K562 (cell line): ENCODE data around the gene DOP1A. TPM values are rescaled to one million over a fixed set of nuclear protein-coding genes. Genes with fewer than 3 reads are reported as not detected.

Experiments used
- ATAC-seq: fragments of 200-7000 bp; cut with Tn5 transposase; 3 replicates; pipeline ENCODE4 v1.9.1; 2020; ENCODE audit warnings: moderate library complexity
- BruUV-seq: library from RNA; stranded (reverse); fragments of 400-500 nt; replicated peaks from 2 replicates; lab custom pipeline; 2021; lab: Mats Ljungman, UMichigan
- CTCF ChIA-PET: fragments of 300-600 bp; formaldehyde crosslinking; extraction: SDS; loops from one replicate; lab custom pipeline; 2021; ENCODE audit warnings: low intra/inter-chr PET ratio; lab: Yijun Ruan, JAX
- POLR2A ChIA-PET: fragments of 300-600, 350-650 bp; sonication (Branson Sonifier 250); formaldehyde crosslinking; extraction: SDS; loops from one replicate; lab custom pipeline; 2021; ENCODE audit warnings: antibody characterized with exemption, inconsistent platforms; lab: Yijun Ruan, JAX
- DNase-seq, 4 experiments: peaks; one replicate each; pipeline versions ENCODE4 v3.0.0 to v3.0.0-alpha.2; 2011 to 2018; ENCODE audit warnings: low spot score in 3 of 4, mixed read lengths in 3 of 4; ENCODE audit errors: extremely low read depth in 1 of 4
- FAIRE-seq: peaks from 2 replicates; lab custom pipeline; 2011; peaks lifted over from hg19 to GRCh38; lab: Jason Lieb, UNC
- H2AFZ ChIP-seq: 2 replicates; pipeline ENCODE4 v1.6.0; 2011; ENCODE audit warnings: low read depth, low read length, control low read depth, inconsistent platforms
- H3K27ac ChIP-seq: fragments of 200-600 bp; 3 replicates; pipeline ENCODE4 v1.8.0; 2011; ENCODE audit warnings: low read depth, mild to moderate bottlenecking, control low read depth, inconsistent platforms, low read length, moderate library complexity, mixed read lengths; ENCODE audit errors: extremely low read depth
- H3K27me3 ChIP-seq, 2 experiments: fragments of 300-600 bp in 1 of 2; 2 replicates in 1 of 2; 3 replicates in 1 of 2; pipeline versions ENCODE4 v1.6.0 to v1.8.0; 2011; ENCODE audit warnings: inconsistent platforms in 2 of 2, low read length in 2 of 2, mild to moderate bottlenecking in 1 of 2, mixed read lengths in 1 of 2, moderate library complexity in 1 of 2; ENCODE audit not compliant: control insufficient read depth in 2 of 2, insufficient read depth in 2 of 2
- H3K36me3 ChIP-seq: fragments of 300-600 bp; 3 replicates; pipeline ENCODE4 v1.8.0; 2011; ENCODE audit warnings: mild to moderate bottlenecking, low read length, inconsistent platforms; ENCODE audit not compliant: control insufficient read depth, insufficient read depth
- H3K4me1 ChIP-seq, 2 experiments: fragments of 200-600 bp in 1 of 2; replicated peaks in 1 of 2; 2 replicates in 1 of 2; 3 replicates in 1 of 2; pipeline versions ENCODE4 v1.5.1 to v1.8.0; 2011; ENCODE audit warnings: inconsistent platforms in 2 of 2, low read length in 2 of 2, mild to moderate bottlenecking in 1 of 2, mixed read lengths in 1 of 2, moderate library complexity in 1 of 2; ENCODE audit not compliant: control insufficient read depth in 2 of 2, insufficient read depth in 2 of 2
- H3K4me2 ChIP-seq: 2 replicates; pipeline ENCODE4 v1.6.1; 2011; ENCODE audit warnings: low read length, control low read depth, inconsistent platforms, mixed read lengths; ENCODE audit not compliant: insufficient read depth
- H3K4me3 ChIP-seq: fragments of 200-600 bp; sonication (generic), shearing (Covaris generic); 2 replicates; pipeline ENCODE4 v1.5.1; 2016; ENCODE audit warnings: control low read depth, inconsistent platforms
- H3K79me2 ChIP-seq: fragments of 200-600 bp; 3 replicates; pipeline ENCODE4 v1.8.0; 2011; ENCODE audit warnings: low read length, inconsistent platforms; ENCODE audit not compliant: control insufficient read depth, insufficient read depth
- H3K9ac ChIP-seq, 2 experiments: 2 replicates each; pipeline versions ENCODE4 v1.6.0 to v1.6.1; 2011; ENCODE audit warnings: low read depth in 2 of 2, low read length in 2 of 2, control low read depth in 1 of 2, inconsistent platforms in 1 of 2, mild to moderate bottlenecking in 1 of 2, mixed read lengths in 1 of 2; ENCODE audit not compliant: insufficient read depth in 1 of 2
- H3K9me1 ChIP-seq: one replicate; pipeline ENCODE4 v1.6.0; 2011; ENCODE audit warnings: inconsistent platforms, mild to moderate bottlenecking, low read length, moderate library complexity; ENCODE audit not compliant: control insufficient read depth, insufficient read depth
- H3K9me3 ChIP-seq: replicated peaks from 2 replicates; pipeline ENCODE4 v1.5.1; 2011; ENCODE audit warnings: low read depth, low read length, inconsistent platforms; ENCODE audit not compliant: control insufficient read depth, insufficient read depth
- H4K20me1 ChIP-seq: replicated peaks from 2 replicates; pipeline ENCODE4 v1.6.1; 2011; ENCODE audit warnings: low read length, inconsistent platforms, mixed read lengths; ENCODE audit not compliant: control insufficient read depth, insufficient read depth
- CBX3 ChIP-seq, 2 experiments: IDR thresholded peaks; 1 replicate in 1 of 2; 2 replicates in 1 of 2; pipeline ENCODE4 v1.6.1; 2012; ENCODE audit warnings: inconsistent platforms in 2 of 2, low read length in 2 of 2, borderline replicate concordance in 1 of 2, control low read depth in 1 of 2
- CREB3 ChIP-seq: fragments of 450-650 bp; conservative IDR thresholded peaks from 2 replicates; pipeline ENCODE4 v1.6.1; 2016; ENCODE audit warnings: missing genetic modification characterization, low read depth, mild to moderate bottlenecking, missing compliant biosample characterization, moderate library complexity
- EHMT2 ChIP-seq: fragments of 450-650 bp; IDR thresholded peaks from 2 replicates; pipeline ENCODE4 v1.6.1; 2018; ENCODE audit warnings: antibody characterized with exemption
- EP400 ChIP-seq: fragments of 450-650 bp; IDR thresholded peaks from 2 replicates; pipeline ENCODE4 v1.6.1; 2017; ENCODE audit warnings: antibody characterized with exemption, mild to moderate bottlenecking, moderate library complexity
- FOS ChIP-seq: IDR thresholded peaks from 3 replicates; pipeline ENCODE4 v1.6.1; 2011; ENCODE audit not compliant: insufficient read length; ENCODE audit errors: extremely low read depth
- FOSL1 ChIP-seq: fragments of 200-800 bp; sonication (Bioruptor generic); conservative IDR thresholded peaks from 2 replicates; pipeline ENCODE4 v1.6.1; 2016; ENCODE audit warnings: missing genetic modification characterization, missing compliant biosample characterization
- FOXK1 ChIP-seq: sonication (generic); formaldehyde crosslinking; IDR thresholded peaks from 2 replicates; pipeline ENCODE4 v1.8.0; 2022; ENCODE audit warnings: missing genetic modification reagents, mild to moderate bottlenecking, borderline replicate concordance
- ILK ChIP-seq: fragments of 450-650 bp; IDR thresholded peaks from 2 replicates; pipeline ENCODE4 v1.6.1; 2016; ENCODE audit warnings: missing genetic modification characterization, low read depth, mild to moderate bottlenecking, missing compliant biosample characterization, moderate library complexity, borderline replicate concordance
- NCOA1 ChIP-seq: fragments of 450-650 bp; IDR thresholded peaks from 2 replicates; pipeline ENCODE4 v1.6.1; 2016; ENCODE audit warnings: low read depth
- NFIX ChIP-seq: fragments of 250-450 bp; sonication (Bioruptor Pico); IDR thresholded peaks from 2 replicates; pipeline ENCODE4 v1.4.0; 2020; ENCODE audit warnings: low read depth, mild to moderate bottlenecking, moderate library complexity
- NR2C1 ChIP-seq, 2 experiments: fragments of 450-650 bp; IDR thresholded peaks; 2 replicates each; pipeline ENCODE4 v1.6.1; 2017; ENCODE audit warnings: mild to moderate bottlenecking in 2 of 2, antibody characterized with exemption in 1 of 2, inconsistent platforms in 1 of 2, missing compliant biosample characterization in 1 of 2, missing genetic modification characterization in 1 of 2
- RFX5 ChIP-seq: IDR thresholded peaks from 2 replicates; pipeline ENCODE4 v1.6.1; 2011; ENCODE audit warnings: low read depth, mild to moderate bottlenecking, improper control_type of control experiment, low read length
- SMAD2 ChIP-seq: fragments of 150-350 bp; IDR thresholded peaks from 2 replicates; pipeline ENCODE4 v1.6.1; 2014; ENCODE audit warnings: low read depth, mild to moderate bottlenecking, low read length
- SRF ChIP-seq, 2 experiments: fragments of 250-450, 450-650 bp in 1 of 2; sonication (Bioruptor Pico) in 1 of 2; sonication (generic) in 1 of 2; formaldehyde crosslinking; IDR thresholded peaks; 2 replicates each; pipeline versions ENCODE4 v1.5.0 to v1.5.1; 2020 to 2022; ENCODE audit warnings: mild to moderate bottlenecking in 1 of 2, missing genetic modification reagents in 1 of 2
- STAT5B ChIP-seq: fragments of 250-450 bp; sonication (Bioruptor Pico); IDR thresholded peaks from 2 replicates; pipeline ENCODE4 v1.8.0; 2021; ENCODE audit warnings: mild to moderate bottlenecking, inconsistent platforms
- TEAD4 ChIP-seq, 2 experiments: sonication (generic) in 1 of 2; formaldehyde crosslinking in 1 of 2; IDR thresholded peaks; 2 replicates each; pipeline versions ENCODE4 v1.6.1 to v1.8.0; 2012 to 2022; ENCODE audit warnings: borderline replicate concordance in 1 of 2, inconsistent platforms in 1 of 2, low read length in 1 of 2, mild to moderate bottlenecking in 1 of 2, missing genetic modification reagents in 1 of 2
- THRA ChIP-seq: fragments of 450-650 bp; IDR thresholded peaks from 2 replicates; pipeline ENCODE4 v1.6.1; 2017; ENCODE audit warnings: mild to moderate bottlenecking, moderate library complexity
- XRCC3 ChIP-seq: fragments of 450-650 bp; IDR thresholded peaks from 2 replicates; pipeline ENCODE4 v1.6.1; 2017; ENCODE audit warnings: mild to moderate bottlenecking, moderate library complexity
- WGBS: fragments of 100-300 bp; shearing (Covaris generic); methylation state at CpG from one replicate; pipeline ENCODE4 v1.1.6; 2016; ENCODE audit warnings: low coverage, mixed read lengths; ENCODE audit not compliant: insufficient coverage; ENCODE audit errors: missing lambda C conversion rate; 5-methylcytosine and 5-hydroxymethylcytosine counted together
- in situ Hi-C: fragments of 300-500 bp; cut with MboI; formaldehyde crosslinking; loops from 4 replicates; pipeline ENCODE4 v1.15.0; 2018; ENCODE audit warnings: inconsistent platforms, mixed read lengths
- intact Hi-C: fragments of 100-400 bp; cut with micrococcal nuclease; formaldehyde crosslinking; loops from 2 replicates; pipeline ENCODE4 v1.14.2; 2022
- polyA plus RNA-seq, 8 experiments: library from polyadenylated mRNA; depleted of rRNA in 4 of 8; stranded (reverse) in 5 of 8; unstranded in 3 of 8; fragments of >200 nt; fragmentation: Nextera tagmentation in 2 of 8; fragmentation: Illumina TruSeq in 1 of 8; extraction: Ambion mirVana in 2 of 8; extraction: Trizol in 1 of 8; gene quantifications; 2 replicates each; pipeline versions ENCODE4 v1.2.1 to v1.2.3, GENCODE V29; 2011 to 2014; ENCODE audit warnings: inconsistent platforms in 1 of 8, missing spikeins in 1 of 8
- total RNA-seq, 7 experiments: library from RNA; depleted of rRNA in 6 of 7; stranded (reverse); fragments of >200 nt in 6 of 7; fragmentation: Illumina TruSeq in 2 of 7; extraction: Trizol in 2 of 7; gene quantifications; 2 replicates each; pipeline versions ENCODE4 v1.2.1 to v1.2.3, GENCODE V29; 2011 to 2021; ENCODE audit warnings: low replicate concordance in 1 of 7
- TF ChIP-seq, protein P1 (sequence below): sonication (generic); formaldehyde crosslinking; IDR thresholded peaks from 2 replicates; pipeline ENCODE4 v1.8.0; 2023; ENCODE audit warnings: mild to moderate bottlenecking, missing genetic modification reagents

The DOP1A gene
- total and polyA plus RNA-seq, 9 of the 15 experiments (the other 6 are each of a cell fraction or from before 2014, with no cell fraction given) = 0.75 to 10.5 (median 4.4) TPM

GRCh38 chr6:83190626-83191025 is 123.2 kb downstream of the DOP1A start:
- Histone ChIP-seq H2AFZ (no peak overlapping the region), H3K9me3 (no peaks in the 10 kb centered on the region), H4K20me1 (0 out of 2 replicates have a peak, but pooled peaks cover 3% of the 10 kb centered on the region), H3K27me3 (no peaks in the 10 kb centered on the region), H3K36me3 (peaks cover 51% of the 10 kb centered on the region), H3K4me1 (peaks cover 6 to 14% of the 10 kb centered on the region in 2 experiments; a peak in 4 of 5 replicates), H3K79me2 (peaks cover 42% of the 10 kb centered on the region), H3K4me2 (no peak overlapping the region), H3K27ac (no peak overlapping the region), H3K4me3 (no peak overlapping the region), H3K9me1 (no peaks in the 10 kb centered on the region), H3K9ac (no peak overlapping the region)
- no peak for FAIRE-seq
- DNase-seq = no peak
- in situ Hi-C loops (loop anchor here (25.0 kb wide), 1 partner anchor 953 kb away; the partner anchor contains the start of gene IBTK), intact Hi-C loops (no loop called here)
- POLR2A ChIA-PET = interaction anchor here (0.8 to 1.7 kb wide), 3 partner anchors 9 to 40 kb away, joined by 3 to 5 read pairs (median 5); no protein-coding TSS in a partner anchor
- WGBS = 92% methylated on average over 6 of the region's 6 CpGs
- CTCF ChIA-PET = no interaction called here
- ATAC-seq = no peak
- BruUV-seq = no TSS peak
- TF ChIP-seq, protein P1, sequence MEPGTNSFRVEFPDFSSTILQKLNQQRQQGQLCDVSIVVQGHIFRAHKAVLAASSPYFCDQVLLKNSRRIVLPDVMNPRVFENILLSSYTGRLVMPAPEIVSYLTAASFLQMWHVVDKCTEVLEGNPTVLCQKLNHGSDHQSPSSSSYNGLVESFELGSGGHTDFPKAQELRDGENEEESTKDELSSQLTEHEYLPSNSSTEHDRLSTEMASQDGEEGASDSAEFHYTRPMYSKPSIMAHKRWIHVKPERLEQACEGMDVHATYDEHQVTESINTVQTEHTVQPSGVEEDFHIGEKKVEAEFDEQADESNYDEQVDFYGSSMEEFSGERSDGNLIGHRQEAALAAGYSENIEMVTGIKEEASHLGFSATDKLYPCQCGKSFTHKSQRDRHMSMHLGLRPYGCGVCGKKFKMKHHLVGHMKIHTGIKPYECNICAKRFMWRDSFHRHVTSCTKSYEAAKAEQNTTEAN (CRISPR knock-in tag) = no peak
- TF ChIP-seq CBX3 (IDR thresholded peaks at IDR 0.05; ENCODE audit: borderline replicate concordance in 1 of 2, low read length in 2 of 2) (no peak), TEAD4 (IDR thresholded peaks at IDR 0.05; ENCODE audit: low read length) (no peak), TEAD4 (CRISPR knock-in tag; IDR thresholded peaks at IDR 0.05; ENCODE audit: borderline replicate concordance) (no peak), XRCC3 (no peak), SRF (CRISPR knock-in tag; IDR thresholded peaks at IDR 0.05) (no peak), CREB3 (tag) (no peak), FOSL1 (tag) (no peak), THRA (no peak), NCOA1 (no peak), EHMT2 (no peak), STAT5B (CRISPR knock-in tag) (no peak), ILK (no peak), FOS (no peak), EP400 (no peak), NFIX (CRISPR knock-in tag) (no peak), SMAD2 (no peak), NR2C1 (IDR thresholded peaks at IDR 0.05) (no peak), NR2C1 (tag; IDR thresholded peaks at IDR 0.05) (no peak), FOXK1 (no peak), RFX5 (no peak)
